ENCODE results near the gene SYNE2.
"Not testable (repeated sequence)": the region's sequence is repeated elsewhere in the genome, so short reads cannot be mapped to it uniquely, and the experiment has no call there.

SYNE2 gene

GRCh38 chr14:63862163-63862562, 9.4 kb downstream of the SYNE2 start:
- no peak overlapping the region for H3K4me3 ChIP-seq (ENCODE audit: low read depth, low read length)
- TF ChIP-seq CTCF (IDR thresholded peaks at IDR 0.05; ENCODE audit: low read depth, low read length): no peak

GRCh38 chr14:63863004-63863403, 10.2 kb downstream of the SYNE2 start:
- no peak overlapping the region for H3K4me3 ChIP-seq (ENCODE audit: low read depth, low read length)
- TF ChIP-seq CTCF (IDR thresholded peaks at IDR 0.05; ENCODE audit: low read depth, low read length): no peak

GRCh38 chr14:63864775-63865174, 12.0 kb downstream of the SYNE2 start:
- H3K4me3 ChIP-seq (ENCODE audit: low read depth, low read length): peak overlapping the region; percentile 34

- no peak overlapping the region for H3K4me3 ChIP-seq (ENCODE audit: low read depth, low read length)
- TF ChIP-seq CTCF (IDR thresholded peaks at IDR 0.05; ENCODE audit: low read depth, low read length): no peak
Observed at GRCh38 chr14:63867933-63868921, 15.4 kb downstream of the SYNE2 start.

- H3K4me3 ChIP-seq (ENCODE audit: low read depth, low read length): not testable (repeated sequence)
Observed at GRCh38 chr14:63869940-63870752, 17.3 kb downstream of the SYNE2 start.

GRCh38 chr14:63870753-63871037, 17.9 kb downstream of the SYNE2 start:
- not testable (repeated sequence) for H3K4me3 ChIP-seq (ENCODE audit: low read depth, low read length)

- TF ChIP-seq CTCF (IDR thresholded peaks at IDR 0.05; ENCODE audit: low read depth, low read length): no peak
- no peak overlapping the region for H3K4me3 ChIP-seq (ENCODE audit: low read depth, low read length)
Observed at GRCh38 chr14:63874223-63874622, 21.4 kb downstream of the SYNE2 start.

GRCh38 chr14:63875311-63875710, 22.5 kb downstream of the SYNE2 start:
- H3K4me3 ChIP-seq (ENCODE audit: low read depth, low read length): no peak overlapping the region
- no peak for TF ChIP-seq CTCF (IDR thresholded peaks at IDR 0.05; ENCODE audit: low read depth, low read length)

All from WI38 (cell line).